ENCODE data around the gene PCDHA6.
"Not testable (repeated sequence)": the region's sequence is repeated elsewhere in the genome, so short reads cannot be mapped to it uniquely, and the experiment has no call there.

PCDHA6 gene

GRCh38 chr5:140822969-140823368, 4.8 kb upstream of the PCDHA6 start:
- FAIRE-seq: not testable (repeated sequence)

DNA sequence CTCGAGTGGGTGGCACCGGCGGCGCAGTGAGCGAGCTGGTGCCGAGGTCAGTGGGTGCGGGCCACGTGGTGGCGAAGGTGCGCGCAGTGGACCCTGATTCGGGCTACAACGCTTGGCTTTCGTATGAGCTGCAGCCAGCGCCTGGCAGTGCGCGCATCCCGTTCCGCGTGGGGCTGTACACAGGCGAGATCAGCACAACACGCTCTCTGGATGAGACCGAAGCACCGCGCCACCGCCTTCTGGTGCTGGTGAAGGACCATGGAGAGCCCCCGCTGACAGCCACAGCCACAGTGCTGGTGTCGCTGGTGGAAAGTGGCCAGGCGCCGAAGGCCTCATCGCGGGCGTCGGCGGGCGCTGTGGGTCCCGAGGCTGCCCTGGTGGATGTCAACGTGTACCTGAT, 4.3 kb upstream of the PCDHA6 start:
- FAIRE-seq: no peak

GRCh38 chr5:140828362-140828737, 590 bp downstream of the PCDHA6 start:
- no peak for FAIRE-seq

DNA sequence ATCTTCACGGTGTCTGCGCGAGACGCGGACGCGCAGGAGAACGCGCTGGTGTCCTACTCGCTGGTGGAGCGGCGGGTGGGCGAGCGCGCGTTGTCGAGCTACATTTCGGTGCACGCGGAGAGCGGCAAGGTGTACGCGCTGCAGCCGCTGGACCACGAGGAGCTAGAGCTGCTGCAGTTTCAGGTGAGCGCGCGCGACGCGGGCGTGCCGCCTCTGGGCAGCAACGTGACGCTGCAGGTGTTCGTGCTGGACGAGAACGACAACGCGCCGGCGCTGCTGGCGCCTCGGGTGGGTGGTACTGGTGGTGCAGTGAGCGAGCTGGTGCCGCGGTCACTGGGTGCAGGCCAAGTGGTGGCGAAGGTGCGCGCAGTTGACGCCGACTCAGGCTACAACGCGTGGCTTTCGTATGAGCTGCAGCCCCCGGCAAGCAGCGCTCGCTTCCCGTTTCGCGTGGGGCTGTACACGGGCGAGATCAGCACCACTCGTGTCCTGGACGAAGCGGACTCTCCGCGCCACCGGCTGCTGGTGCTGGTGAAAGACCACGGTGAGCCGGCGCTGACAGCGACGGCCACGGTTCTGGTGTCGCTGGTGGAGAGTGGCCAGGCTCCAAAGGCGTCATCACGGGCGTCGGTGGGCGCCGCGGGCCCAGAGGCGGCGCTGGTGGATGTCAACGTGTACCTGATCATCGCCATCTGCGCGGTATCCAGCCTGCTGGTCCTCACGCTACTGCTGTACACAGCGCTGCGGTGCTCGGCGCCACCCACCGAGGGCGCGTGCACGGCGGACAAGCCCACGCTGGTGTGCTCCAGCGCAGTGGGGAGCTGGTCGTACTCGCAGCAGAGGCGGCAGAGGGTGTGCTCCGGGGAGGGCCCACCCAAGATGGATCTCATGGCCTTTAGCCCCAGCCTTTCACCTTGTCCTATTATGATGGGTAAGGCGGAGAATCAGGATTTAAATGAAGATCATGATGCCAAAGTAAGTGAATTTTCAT, 2.0 kb downstream of the PCDHA6 start:
- not testable (repeated sequence) for FAIRE-seq

GRCh38 chr5:140833993-140834392, 6.2 kb downstream of the PCDHA6 start, which contains the start of gene PCDHA7:
Gene PCDHA7, plus strand, starts transcription at chr5:140834269. Its CDS starts 115 bp downstream, at chr5:140834384.
- no peak for FAIRE-seq

GRCh38 chr5:140834439-140835008, 6.8 kb downstream of the PCDHA6 start:
- FAIRE-seq: not testable (repeated sequence)

DNA sequence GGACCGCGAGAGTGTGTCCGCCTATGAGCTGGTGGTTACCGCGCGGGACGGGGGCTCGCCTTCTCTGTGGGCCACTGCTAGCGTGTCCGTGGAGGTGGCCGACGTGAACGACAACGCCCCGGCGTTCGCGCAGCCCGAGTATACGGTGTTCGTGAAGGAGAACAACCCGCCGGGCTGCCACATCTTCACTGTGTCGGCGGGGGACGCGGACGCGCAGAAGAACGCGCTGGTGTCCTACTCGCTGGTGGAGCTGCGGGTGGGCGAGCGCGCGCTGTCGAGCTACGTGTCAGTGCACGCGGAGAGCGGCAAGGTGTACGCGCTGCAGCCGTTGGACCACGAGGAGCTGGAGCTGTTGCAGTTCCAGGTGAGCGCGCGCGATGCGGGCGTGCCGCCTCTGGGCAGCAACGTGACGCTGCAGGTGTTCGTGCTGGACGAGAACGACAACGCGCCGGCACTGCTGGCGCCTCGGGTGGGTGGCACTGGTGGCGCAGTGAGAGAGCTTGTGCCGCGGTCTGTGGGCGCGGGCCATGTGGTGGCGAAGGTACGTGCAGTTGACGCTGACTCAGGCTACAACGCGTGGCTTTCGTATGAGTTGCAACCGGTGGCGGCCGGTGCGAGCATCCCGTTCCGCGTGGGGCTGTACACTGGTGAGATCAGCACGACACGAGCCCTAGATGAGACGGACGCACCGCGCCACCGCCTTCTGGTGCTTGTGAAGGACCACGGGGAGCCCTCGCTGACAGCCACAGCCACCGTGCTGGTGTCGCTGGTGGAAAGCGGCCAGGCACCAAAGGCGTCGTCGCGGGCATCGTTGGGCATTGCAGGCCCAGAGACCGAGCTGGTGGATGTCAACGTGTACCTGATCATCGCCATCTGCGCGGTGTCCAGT, 8.1 kb downstream of the PCDHA6 start:
- no peak for FAIRE-seq

DNA sequence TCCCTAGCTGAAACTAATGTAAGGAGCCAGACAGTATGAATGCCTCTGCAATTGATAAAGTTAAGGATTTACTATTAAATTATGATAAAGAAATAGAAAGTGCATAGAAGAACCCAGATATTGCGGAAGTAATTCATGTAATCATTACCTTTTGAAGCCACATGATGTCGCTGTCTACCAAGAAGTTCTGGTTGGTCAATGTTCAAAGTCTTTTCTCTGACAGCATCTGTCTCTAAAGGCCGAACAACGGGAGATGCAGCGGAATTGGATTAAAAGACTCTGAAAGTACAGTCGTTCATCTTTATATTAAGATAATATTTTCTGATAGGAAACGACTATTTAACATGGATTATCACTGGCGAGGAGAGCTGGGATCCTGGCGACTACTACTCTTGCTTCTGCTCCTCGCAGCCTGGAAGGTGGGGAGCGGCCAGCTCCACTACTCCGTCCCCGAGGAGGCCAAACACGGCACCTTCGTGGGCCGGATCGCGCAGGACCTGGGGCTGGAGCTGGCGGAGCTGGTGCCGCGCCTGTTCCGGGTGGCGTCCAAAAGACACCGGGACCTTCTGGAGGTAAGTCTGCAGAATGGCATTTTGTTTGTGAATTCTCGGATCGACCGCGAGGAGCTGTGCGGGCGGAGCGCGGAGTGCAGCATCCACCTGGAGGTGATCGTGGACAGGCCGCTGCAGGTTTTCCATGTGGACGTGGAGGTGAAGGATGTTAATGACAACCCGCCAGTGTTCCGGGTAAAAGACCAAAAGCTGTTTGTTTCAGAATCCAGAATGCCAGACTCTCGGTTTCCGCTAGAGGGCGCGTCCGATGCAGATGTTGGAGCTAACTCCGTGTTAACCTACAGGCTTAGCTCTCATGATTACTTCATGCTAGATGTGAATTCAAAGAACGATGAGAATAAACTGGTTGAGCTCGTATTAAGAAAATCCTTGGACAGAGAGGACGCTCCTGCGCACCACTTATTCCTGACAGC, 13.5 kb downstream of the PCDHA6 start, which contains the start of gene PCDHA8:
Gene PCDHA8 (plus strand): TSS at position 210 of the 985 bp plus-strand sequence. CDS start 135 bp downstream, at position 345.
- no peak for FAIRE-seq

- FAIRE-seq: no peak
These were observed 15.3 kb downstream of the PCDHA6 start for GRCh38 chr5:140842798-140843733.

GRCh38 chr5:140848139-140849102, 20.7 kb downstream of the PCDHA6 start, which contains the start of gene PCDHA9:
Gene PCDHA9, plus strand, starts transcription at chr5:140848382. Its CDS starts 114 bp downstream, at chr5:140848496.
- FAIRE-seq: not testable (repeated sequence)

DNA sequence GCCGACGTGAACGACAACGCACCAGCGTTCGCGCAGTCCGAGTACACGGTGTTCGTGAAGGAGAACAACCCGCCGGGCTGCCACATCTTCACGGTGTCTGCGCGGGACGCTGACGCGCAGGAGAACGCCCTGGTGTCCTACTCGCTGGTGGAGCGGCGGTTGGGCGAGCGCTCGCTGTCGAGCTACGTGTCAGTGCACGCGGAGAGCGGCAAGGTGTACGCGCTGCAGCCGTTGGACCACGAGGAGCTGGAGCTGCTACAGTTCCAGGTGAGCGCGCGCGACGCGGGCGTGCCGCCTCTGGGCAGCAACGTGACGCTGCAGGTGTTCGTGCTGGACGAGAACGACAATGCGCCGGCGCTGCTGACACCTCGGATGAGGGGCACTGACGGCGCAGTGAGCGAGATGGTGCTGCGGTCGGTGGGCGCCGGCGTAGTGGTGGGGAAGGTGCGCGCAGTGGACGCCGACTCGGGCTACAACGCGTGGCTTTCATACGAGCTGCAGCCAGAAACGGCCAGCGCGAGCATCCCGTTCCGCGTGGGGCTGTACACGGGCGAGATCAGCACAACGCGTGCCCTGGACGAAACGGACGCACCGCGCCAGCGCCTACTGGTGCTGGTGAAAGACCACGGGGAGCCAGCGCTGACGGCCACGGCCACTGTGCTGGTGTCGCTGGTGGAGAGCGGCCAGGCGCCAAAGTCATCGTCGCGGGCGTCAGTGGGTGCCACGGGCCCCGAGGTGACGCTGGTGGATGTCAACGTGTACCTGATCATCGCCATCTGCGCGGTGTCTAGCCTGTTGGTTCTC, 22.3 kb downstream of the PCDHA6 start:
- FAIRE-seq: not testable (repeated sequence)

GRCh38 chr5:140855772-140856674, 28.3 kb downstream of the PCDHA6 start, which contains the start of gene PCDHA10:
Gene PCDHA10, plus strand, starts transcription at chr5:140855897. Its CDS starts 152 bp downstream, at chr5:140856049.
- FAIRE-seq: no peak

DNA sequence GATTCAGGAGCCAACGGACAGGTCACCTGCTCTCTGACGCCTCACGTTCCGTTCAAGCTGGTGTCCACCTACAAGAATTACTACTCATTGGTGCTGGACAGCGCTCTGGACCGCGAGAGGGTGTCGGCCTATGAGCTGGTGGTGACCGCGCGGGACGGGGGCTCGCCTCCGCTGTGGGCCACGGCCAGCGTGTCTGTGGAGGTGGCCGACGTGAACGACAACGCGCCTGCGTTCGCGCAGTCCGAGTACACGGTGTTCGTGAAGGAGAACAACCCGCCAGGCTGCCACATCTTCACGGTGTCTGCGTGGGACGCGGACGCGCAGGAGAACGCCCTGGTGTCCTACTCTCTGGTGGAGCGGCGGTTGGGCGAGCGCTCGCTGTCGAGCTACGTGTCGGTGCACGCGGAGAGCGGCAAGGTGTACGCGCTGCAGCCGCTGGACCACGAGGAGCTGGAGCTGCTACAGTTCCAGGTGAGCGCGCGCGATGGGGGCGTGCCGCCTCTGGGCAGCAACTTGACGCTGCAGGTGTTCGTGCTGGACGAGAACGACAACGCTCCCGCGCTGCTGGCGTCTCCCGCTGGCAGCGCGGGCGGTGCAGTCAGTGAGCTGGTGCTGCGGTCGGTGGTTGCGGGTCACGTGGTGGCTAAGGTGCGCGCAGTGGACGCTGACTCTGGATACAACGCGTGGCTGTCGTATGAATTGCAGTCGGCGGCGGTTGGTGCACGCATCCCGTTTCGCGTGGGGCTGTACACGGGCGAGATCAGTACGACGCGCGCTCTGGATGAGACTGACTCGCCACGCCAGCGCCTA, 29.6 kb downstream of the PCDHA6 start:
- FAIRE-seq: no peak

GRCh38 chr5:140857987-140858240, 30.2 kb downstream of the PCDHA6 start:
- no peak for FAIRE-seq

DNA sequence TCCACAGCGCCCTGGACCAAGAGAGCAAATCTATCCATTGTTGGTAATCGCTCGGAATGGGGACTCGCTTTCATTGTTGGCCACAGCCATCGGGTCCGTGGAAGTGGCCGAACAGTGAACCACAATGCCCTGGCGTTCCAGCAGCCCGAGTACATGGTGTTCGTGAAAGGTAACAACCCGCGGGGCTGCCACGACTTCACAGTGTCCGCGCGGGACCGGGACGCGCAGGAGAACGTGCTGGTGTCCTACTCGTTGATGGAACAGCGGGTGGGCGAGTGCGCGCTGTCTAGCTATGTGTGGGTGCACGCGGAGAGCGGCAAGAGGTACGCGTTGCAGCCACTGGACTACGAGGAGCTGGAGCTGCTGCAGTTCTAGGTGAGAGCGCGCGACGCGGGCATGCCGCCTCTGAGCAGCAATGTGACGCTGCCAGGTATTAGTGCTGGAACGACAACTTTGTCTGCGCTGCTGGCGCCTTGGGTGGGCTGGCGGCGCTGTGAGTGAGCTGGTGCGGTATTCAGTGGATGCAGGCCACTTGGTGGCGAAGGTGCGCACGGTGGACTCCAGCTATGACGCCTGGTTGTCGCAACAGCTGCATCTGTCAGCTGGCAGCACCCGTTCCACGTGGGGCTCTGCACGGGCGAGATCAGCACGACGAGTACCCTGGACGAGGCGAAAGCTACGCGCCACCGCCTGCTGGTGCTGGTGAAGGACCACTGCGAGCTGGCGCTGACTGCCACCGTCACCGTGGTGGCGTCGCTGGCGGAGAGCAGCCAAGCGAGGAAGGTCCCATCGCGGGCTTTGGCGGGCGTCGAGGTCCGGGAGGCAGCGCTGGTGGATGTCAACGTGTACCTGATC, 34.9 kb downstream of the PCDHA6 start:
- no peak for FAIRE-seq
